HepG2 (cell line): Measurements from ENCODE around the gene MORN3. TPM values are rescaled to one million over a fixed set of nuclear protein-coding genes. Genes with fewer than 3 reads are reported as not detected.
A peak's percentile ranks its signal among the peaks of the same experiment; 100 is the strongest.

Experiments
- AHR ChIP-seq: IDR thresholded peaks from 2 replicates; pipeline ENCODE4 v1.6.1; 2018; ENCODE audit warnings: missing genetic modification reagents, missing compliant biosample characterization
- KMT2B ChIP-seq: IDR thresholded peaks from 2 replicates; pipeline ENCODE4 v1.6.1; 2016; ENCODE audit warnings: missing genetic modification reagents, missing compliant biosample characterization
- MTERF4 ChIP-seq: sonication (generic); formaldehyde crosslinking; IDR thresholded peaks from 2 replicates; pipeline ENCODE4 v1.8.0; 2023; ENCODE audit warnings: mild to moderate bottlenecking, missing genetic modification reagents
- NFIC ChIP-seq: IDR thresholded peaks from 2 replicates; pipeline ENCODE4 v1.6.1; 2012; ENCODE audit warnings: mild to moderate bottlenecking, low read length, inconsistent platforms
- NFYC ChIP-seq: IDR thresholded peaks from 2 replicates; pipeline ENCODE4 v1.6.1; 2016; ENCODE audit warnings: missing genetic modification reagents, missing compliant biosample characterization
- SAFB2 ChIP-seq: sonication (generic); formaldehyde crosslinking; IDR thresholded peaks from 2 replicates; pipeline ENCODE4 v1.5.1; 2020; ENCODE audit warnings: missing genetic modification reagents, low read depth, mild to moderate bottlenecking, borderline replicate concordance
- SMARCE1 ChIP-seq: fragments of 450-650 bp; IDR thresholded peaks from 2 replicates; pipeline ENCODE4 v1.6.1; 2017; ENCODE audit warnings: borderline replicate concordance
- SOX13 ChIP-seq, 3 experiments: fragments of 450-650 bp in 1 of 3; sonication (generic) in 1 of 3; formaldehyde crosslinking in 1 of 3; IDR thresholded peaks in 2 of 3; conservative IDR thresholded peaks in 1 of 3; 2 replicates each; pipeline versions ENCODE4 v1.5.0 to v1.6.1; 2016 to 2020; ENCODE audit warnings: antibody characterized with exemption in 1 of 3, mild to moderate bottlenecking in 1 of 3, missing compliant biosample characterization in 1 of 3, missing genetic modification reagents in 1 of 3, moderate library complexity in 1 of 3
- SP2 ChIP-seq: sonication (generic); formaldehyde crosslinking; IDR thresholded peaks from 2 replicates; pipeline ENCODE4 v1.5.1; 2020; ENCODE audit warnings: mild to moderate bottlenecking, missing genetic modification reagents
- ZBED4 ChIP-seq: sonication (generic); formaldehyde crosslinking; IDR thresholded peaks from 2 replicates; pipeline ENCODE4 v1.4.0; 2020; ENCODE audit warnings: missing genetic modification reagents, borderline replicate concordance
- ZBTB34 ChIP-seq: sonication (generic); formaldehyde crosslinking; IDR thresholded peaks from 2 replicates; pipeline ENCODE4 v1.8.0; 2022; ENCODE audit warnings: mild to moderate bottlenecking, missing genetic modification reagents
- ZNF101 ChIP-seq: sonication (generic); formaldehyde crosslinking; IDR thresholded peaks from 2 replicates; pipeline ENCODE4 v1.4.0; 2020; ENCODE audit warnings: mild to moderate bottlenecking, low read depth, missing genetic modification reagents, borderline replicate concordance
- ZNF136 ChIP-seq: sonication (generic); formaldehyde crosslinking; IDR thresholded peaks from 2 replicates; pipeline ENCODE4 v1.8.1; 2022; ENCODE audit warnings: low read depth, mild to moderate bottlenecking, moderate library complexity, missing genetic modification reagents
- ZNF280B ChIP-seq: sonication (generic); formaldehyde crosslinking; IDR thresholded peaks from 2 replicates; pipeline ENCODE4 v1.5.0; 2020; ENCODE audit warnings: missing genetic modification reagents, mild to moderate bottlenecking, borderline replicate concordance
- ZNF652 ChIP-seq: IDR thresholded peaks from 2 replicates; pipeline ENCODE4 v1.6.1; 2016; ENCODE audit warnings: low read depth, borderline replicate concordance
- polyA plus RNA-seq, 8 experiments: library from polyadenylated mRNA; depleted of rRNA in 3 of 8; stranded (reverse) in 7 of 8; unstranded in 1 of 8; fragments of >200 nt; fragmentation: Illumina TruSeq in 4 of 8; extraction: Trizol in 4 of 8; gene quantifications; 2 replicates each; pipeline versions ENCODE4 v1.2.1 to v1.2.3, GENCODE V29; 2011 to 2016; ENCODE audit warnings: low read depth in 4 of 8, missing spikeins in 1 of 8, mixed read lengths in 1 of 8; ENCODE audit not compliant: insufficient read depth in 1 of 8
- total RNA-seq, 5 experiments: library from RNA; depleted of rRNA; stranded (reverse); fragments of >200 nt; fragmentation: Illumina TruSeq; extraction: Trizol; gene quantifications; 2 replicates each; pipeline ENCODE4 v1.2.3, GENCODE V29; 2016; ENCODE audit warnings: low read depth in 1 of 5
- TF ChIP-seq, protein P1 (sequence below): IDR thresholded peaks from 2 replicates; pipeline ENCODE4 v1.6.1; 2016; ENCODE audit warnings: low read depth, borderline replicate concordance
- TF ChIP-seq, protein P2 (sequence below): IDR thresholded peaks from 2 replicates; pipeline ENCODE4 v1.6.1; 2016; ENCODE audit warnings: mild to moderate bottlenecking

MORN3 gene
- total and polyA plus RNA-seq, 2 of the 13 experiments (the other 11 are each of a cell fraction or from before 2014, with no cell fraction given) = 1.1 to 2.0 TPM

- TF ChIP-seq ZBED4 (CRISPR knock-in tag) (peak; percentile 84; the same call in 1 of the 2 replicates), SOX13 (IDR thresholded peaks at IDR 0.05) (no peak), SOX13 (CRISPR knock-in tag; conservative IDR thresholded peaks at IDR 0.05 in 1 of 2, IDR thresholded peaks at IDR 0.05 in 1 of 2) (peak in 1 of 2 experiments; percentile 44; a peak in 2 of 4 replicates), ZNF280B (CRISPR knock-in tag) (peak; percentile 39; the same call in 1 of the 2 replicates), SMARCE1 (no peak), NFIC (no peak), ZNF652 (CRISPR knock-in tag) (no peak), ZNF136 (CRISPR knock-in tag) (0 out of 2 replicates have a peak, but pooled peaks have one; percentile 54), ZNF101 (no peak), AHR (peak; percentile 76; the same call in 1 of the 2 replicates), SP2 (CRISPR knock-in tag) (no peak; the same call in 1 of the 2 replicates), ZBTB34 (0 out of 2 replicates have a peak, but pooled peaks have one; percentile 48), MTERF4 (peak; percentile 40; the same call in 1 of the 2 replicates), SAFB2 (CRISPR knock-in tag) (peak; percentile 12), KMT2B (CRISPR knock-in tag) (0 out of 2 replicates have a peak, but pooled peaks have one; percentile 29), NFYC (CRISPR knock-in tag) (peak; percentile 39; the same call in 1 of the 2 replicates)
- TF ChIP-seq, protein P1, sequence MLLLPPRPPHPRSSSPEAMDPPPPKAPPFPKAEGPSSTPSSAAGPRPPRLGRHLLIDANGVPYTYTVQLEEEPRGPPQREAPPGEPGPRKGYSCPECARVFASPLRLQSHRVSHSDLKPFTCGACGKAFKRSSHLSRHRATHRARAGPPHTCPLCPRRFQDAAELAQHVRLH (CRISPR knock-in tag) = peak; percentile 56; the same call in 1 of the 2 replicates
- TF ChIP-seq, protein P2, sequence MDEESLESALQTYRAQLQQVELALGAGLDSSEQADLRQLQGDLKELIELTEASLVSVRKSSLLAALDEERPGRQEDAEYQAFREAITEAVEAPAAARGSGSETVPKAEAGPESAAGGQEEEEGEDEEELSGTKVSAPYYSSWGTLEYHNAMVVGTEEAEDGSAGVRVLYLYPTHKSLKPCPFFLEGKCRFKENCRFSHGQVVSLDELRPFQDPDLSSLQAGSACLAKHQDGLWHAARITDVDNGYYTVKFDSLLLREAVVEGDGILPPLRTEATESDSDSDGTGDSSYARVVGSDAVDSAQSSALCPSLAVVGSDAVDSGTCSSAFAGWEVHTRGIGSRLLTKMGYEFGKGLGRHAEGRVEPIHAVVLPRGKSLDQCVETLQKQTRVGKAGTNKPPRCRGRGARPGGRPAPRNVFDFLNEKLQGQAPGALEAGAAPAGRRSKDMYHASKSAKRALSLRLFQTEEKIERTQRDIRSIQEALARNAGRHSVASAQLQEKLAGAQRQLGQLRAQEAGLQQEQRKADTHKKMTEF = peak; percentile 78
These were observed 43.2 kb downstream of the MORN3 start, which contains the start of gene ORAI1 (continued) for GRCh38 chr12:121626087-121626852.
